HCT116 (cell line): Measurements from ENCODE around the gene RPS6KA2. TPM values are rescaled to one million over a fixed set of nuclear protein-coding genes. Genes with fewer than 3 reads are reported as not detected.

Experiments
- ATAC-seq: fragments of 200-7000 bp; cut with Tn5 transposase; 2 replicates; pipeline ENCODE4 v1.9.1; 2020; ENCODE audit warnings: mild to moderate bottlenecking, moderate library complexity
- BruUV-seq: library from RNA; stranded (reverse); fragments of 400-500 nt; replicated peaks from 2 replicates; lab custom pipeline; 2021; lab: Mats Ljungman, UMichigan
- CTCF ChIA-PET: fragments of 300-600 bp; sonication (Branson Sonifier 250); formaldehyde crosslinking; loops from one replicate; lab custom pipeline; 2021; ENCODE audit warnings: antibody characterized with exemption; lab: Charles Lee
- POLR2A ChIA-PET: fragments of 300-600, 350-600 bp; sonication (Branson Sonifier 250); formaldehyde crosslinking; loops from one replicate; lab custom pipeline; 2021; ENCODE audit warnings: antibody characterized with exemption; lab: Charles Lee
- RAD21 ChIA-PET, 2 experiments: fragments of 300-600 bp; sonication (Branson Sonifier 250); formaldehyde crosslinking; loops; one replicate each; lab custom pipeline; 2023; ENCODE audit warnings: low total read pairs in 2 of 2; ENCODE audit not compliant: uncharacterized antibody in 2 of 2, unreplicated experiment in 2 of 2, low non-redundant PET in 1 of 2; lab: Charles Lee
- DNase-seq: peaks from one replicate; pipeline ENCODE4 v3.0.0-alpha.2; 2010; ENCODE audit warnings: low read depth, low spot score
- H2AFZ ChIP-seq: fragments of 200-600 bp; shearing (Covaris generic), sonication (generic); 2 replicates; pipeline ENCODE4 v1.6.1; 2017; ENCODE audit warnings: low read depth, mixed run types, mixed read lengths, antibody characterized with exemption, low read length; ENCODE audit not compliant: poor library complexity, severe bottlenecking
- H3K27ac ChIP-seq: 2 replicates; pipeline ENCODE4 v1.5.1; 2012; ENCODE audit warnings: low read depth, low read length
- H3K27me3 ChIP-seq: fragments of 200-600 bp; sonication (generic); 2 replicates; pipeline ENCODE4 v1.6.1; 2016; ENCODE audit warnings: mixed run types, low read length, mixed read lengths; ENCODE audit not compliant: insufficient read depth
- H3K36me3 ChIP-seq, 2 experiments: fragments of 200-500 bp in 1 of 2; fragments of 200-600 bp in 1 of 2; sonication (Bioruptor generic) in 1 of 2; sonication (generic) in 1 of 2; 2 replicates each; pipeline versions ENCODE4 v1.5.1 to v1.6.1; 2014 to 2016; ENCODE audit warnings: low read length in 2 of 2, inconsistent platforms in 1 of 2, mixed read lengths in 1 of 2, mixed run types in 1 of 2; ENCODE audit not compliant: insufficient read depth in 2 of 2, control insufficient read depth in 1 of 2
- H3K4me1 ChIP-seq, 2 experiments: fragments of 200-600 bp in 1 of 2; sonication (generic) in 1 of 2; 2 replicates each; pipeline versions ENCODE4 v1.5.1 to v1.6.1; 2012 to 2017; ENCODE audit warnings: low read length in 2 of 2, inconsistent platforms in 1 of 2, mild to moderate bottlenecking in 1 of 2, mixed read lengths in 1 of 2, mixed run types in 1 of 2, moderate library complexity in 1 of 2; ENCODE audit not compliant: insufficient read depth in 2 of 2, control insufficient read depth in 1 of 2
- H3K4me2 ChIP-seq: fragments of 200-600 bp; sonication (generic); 2 replicates; pipeline ENCODE4 v1.6.1; 2017; ENCODE audit warnings: mixed run types, low read length, mixed read lengths
- H3K4me3 ChIP-seq, 2 experiments: fragments of 200-600 bp in 1 of 2; sonication (generic) in 1 of 2; replicated peaks in 1 of 2; 2 replicates each; pipeline ENCODE4 v1.5.1; 2011 to 2016; ENCODE audit warnings: low read length in 2 of 2, control low read depth in 1 of 2, low read depth in 1 of 2, mild to moderate bottlenecking in 1 of 2, mixed read lengths in 1 of 2, mixed run types in 1 of 2
- H3K79me2 ChIP-seq: fragments of 200-600 bp; sonication (generic); 2 replicates; pipeline ENCODE4 v1.6.1; 2017; ENCODE audit warnings: mild to moderate bottlenecking, mixed run types, low read length, moderate library complexity, mixed read lengths; ENCODE audit not compliant: insufficient read depth
- H3K9ac ChIP-seq: fragments of 200-600 bp; sonication (generic); 2 replicates; pipeline ENCODE4 v1.6.1; 2016; ENCODE audit warnings: low read length, mixed read lengths
- H3K9me2 ChIP-seq: fragments of 200-600 bp; sonication (generic), shearing (Covaris generic); 2 replicates; pipeline ENCODE4 v1.6.1; 2017; ENCODE audit warnings: mixed run types, mild to moderate bottlenecking, moderate library complexity; ENCODE audit not compliant: insufficient read depth
- H3K9me3 ChIP-seq, 2 experiments: fragments of 200-500 bp in 1 of 2; fragments of 200-600 bp in 1 of 2; sonication (Bioruptor generic) in 1 of 2; sonication (generic) in 1 of 2; 2 replicates each; pipeline ENCODE4 v1.6.1; 2014 to 2017; ENCODE audit warnings: low read length in 2 of 2, mixed read lengths in 2 of 2, inconsistent platforms in 1 of 2, low read depth in 1 of 2, mild to moderate bottlenecking in 1 of 2, mixed run types in 1 of 2, moderate library complexity in 1 of 2; ENCODE audit not compliant: control insufficient read depth in 1 of 2, insufficient read depth in 1 of 2
- H4K20me1 ChIP-seq: fragments of 200-600 bp; sonication (generic), shearing (Covaris generic); 2 replicates; pipeline ENCODE4 v1.6.1; 2017; ENCODE audit warnings: mixed run types, mild to moderate bottlenecking, moderate library complexity; ENCODE audit not compliant: insufficient read depth
- EGR1 ChIP-seq: IDR thresholded peaks from 2 replicates; pipeline ENCODE4 v1.6.1; 2012; ENCODE audit warnings: low read depth
- ELF1 ChIP-seq: IDR thresholded peaks from 2 replicates; pipeline ENCODE4 v1.6.1; 2012; ENCODE audit warnings: low read depth, borderline replicate concordance
- EZH2 ChIP-seq: fragments of 200-600 bp; sonication (generic); IDR thresholded peaks from 2 replicates; pipeline ENCODE4 v1.6.1; 2017; ENCODE audit warnings: antibody characterized with exemption, mixed run types
- POLR2AphosphoS5 ChIP-seq: IDR thresholded peaks from 2 replicates; pipeline ENCODE4 v1.6.1; 2011; ENCODE audit warnings: mild to moderate bottlenecking, low read depth, low read length, moderate library complexity
- SP1 ChIP-seq: IDR thresholded peaks from 2 replicates; pipeline ENCODE4 v1.6.1; 2012; ENCODE audit warnings: low read depth
- ZNF274 ChIP-seq: fragments of 200-500 bp; sonication (Bioruptor generic); IDR thresholded peaks from 2 replicates; pipeline ENCODE4 v1.6.1; 2014; ENCODE audit warnings: mild to moderate bottlenecking, low read depth, low read length, inconsistent platforms
- intact Hi-C: fragments of 100-400 bp; cut with micrococcal nuclease; formaldehyde crosslinking; loops from 2 replicates; pipeline ENCODE4 v1.10.0; 2022
- total RNA-seq: library from RNA; stranded (reverse); gene quantifications from one replicate; pipeline ENCODE4 v1.2.1, GENCODE V29; 2021; ENCODE audit not compliant: unreplicated experiment
- TF ChIP-seq, protein P1 (sequence below): IDR thresholded peaks from 2 replicates; pipeline ENCODE4 v1.6.1; 2011; ENCODE audit warnings: mild to moderate bottlenecking, low read length, moderate library complexity; ENCODE audit not compliant: insufficient replicate concordance; ENCODE audit errors: extremely low read depth
- TF ChIP-seq, protein P2 (sequence below), 3 experiments: fragments of 200-600 bp in 1 of 3; sonication (generic) in 1 of 3; IDR thresholded peaks in 2 of 3; conservative IDR thresholded peaks in 1 of 3; 2 replicates each; pipeline ENCODE4 v1.5.1; 2012 to 2017; ENCODE audit warnings: low read depth in 2 of 3, low read length in 2 of 3, antibody characterized with exemption in 1 of 3, borderline replicate concordance in 1 of 3, control low read depth in 1 of 3, mild to moderate bottlenecking in 1 of 3, mixed read lengths in 1 of 3, mixed run types in 1 of 3, moderate library complexity in 1 of 3; ENCODE audit not compliant: insufficient read depth in 1 of 3

The RPS6KA2 gene
- total RNA-seq, 1 experiment from 2014 or later: 8.5 TPM

DNA sequence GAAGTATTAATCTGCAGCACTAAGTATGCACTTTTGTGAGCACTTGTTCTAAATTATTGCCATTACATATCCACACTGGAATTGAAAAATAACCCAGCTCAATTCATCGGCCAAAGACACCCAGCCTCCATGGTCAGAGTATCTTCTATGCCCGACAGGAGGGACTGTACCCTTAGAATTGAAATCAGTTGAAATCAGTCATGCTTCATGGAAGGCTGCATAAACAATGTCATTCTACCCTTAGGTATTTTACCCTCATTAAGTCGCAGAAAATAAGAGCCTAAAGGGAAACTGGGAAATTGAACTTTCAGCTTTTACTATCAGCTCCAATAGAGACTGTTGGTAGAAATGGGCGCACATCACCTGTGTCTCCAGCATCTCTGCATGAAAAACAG, 37.7 kb downstream of the RPS6KA2 start:
- TF ChIP-seq ELF1 (no peak), EGR1 (no peak), POLR2AphosphoS5 (no peak), ZNF274 (no peak), SP1 (no peak), EZH2 (no peak)
- TF ChIP-seq, protein P1, sequence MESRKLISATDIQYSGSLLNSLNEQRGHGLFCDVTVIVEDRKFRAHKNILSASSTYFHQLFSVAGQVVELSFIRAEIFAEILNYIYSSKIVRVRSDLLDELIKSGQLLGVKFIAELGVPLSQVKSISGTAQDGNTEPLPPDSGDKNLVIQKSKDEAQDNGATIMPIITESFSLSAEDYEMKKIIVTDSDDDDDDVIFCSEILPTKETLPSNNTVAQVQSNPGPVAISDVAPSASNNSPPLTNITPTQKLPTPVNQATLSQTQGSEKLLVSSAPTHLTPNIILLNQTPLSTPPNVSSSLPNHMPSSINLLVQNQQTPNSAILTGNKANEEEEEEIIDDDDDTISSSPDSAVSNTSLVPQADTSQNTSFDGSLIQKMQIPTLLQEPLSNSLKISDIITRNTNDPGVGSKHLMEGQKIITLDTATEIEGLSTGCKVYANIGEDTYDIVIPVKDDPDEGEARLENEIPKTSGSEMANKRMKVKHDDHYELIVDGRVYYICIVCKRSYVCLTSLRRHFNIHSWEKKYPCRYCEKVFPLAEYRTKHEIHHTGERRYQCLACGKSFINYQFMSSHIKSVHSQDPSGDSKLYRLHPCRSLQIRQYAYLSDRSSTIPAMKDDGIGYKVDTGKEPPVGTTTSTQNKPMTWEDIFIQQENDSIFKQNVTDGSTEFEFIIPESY: no peak
- TF ChIP-seq, protein P2, sequence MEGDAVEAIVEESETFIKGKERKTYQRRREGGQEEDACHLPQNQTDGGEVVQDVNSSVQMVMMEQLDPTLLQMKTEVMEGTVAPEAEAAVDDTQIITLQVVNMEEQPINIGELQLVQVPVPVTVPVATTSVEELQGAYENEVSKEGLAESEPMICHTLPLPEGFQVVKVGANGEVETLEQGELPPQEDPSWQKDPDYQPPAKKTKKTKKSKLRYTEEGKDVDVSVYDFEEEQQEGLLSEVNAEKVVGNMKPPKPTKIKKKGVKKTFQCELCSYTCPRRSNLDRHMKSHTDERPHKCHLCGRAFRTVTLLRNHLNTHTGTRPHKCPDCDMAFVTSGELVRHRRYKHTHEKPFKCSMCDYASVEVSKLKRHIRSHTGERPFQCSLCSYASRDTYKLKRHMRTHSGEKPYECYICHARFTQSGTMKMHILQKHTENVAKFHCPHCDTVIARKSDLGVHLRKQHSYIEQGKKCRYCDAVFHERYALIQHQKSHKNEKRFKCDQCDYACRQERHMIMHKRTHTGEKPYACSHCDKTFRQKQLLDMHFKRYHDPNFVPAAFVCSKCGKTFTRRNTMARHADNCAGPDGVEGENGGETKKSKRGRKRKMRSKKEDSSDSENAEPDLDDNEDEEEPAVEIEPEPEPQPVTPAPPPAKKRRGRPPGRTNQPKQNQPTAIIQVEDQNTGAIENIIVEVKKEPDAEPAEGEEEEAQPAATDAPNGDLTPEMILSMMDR (IDR thresholded peaks at IDR 0.05 in 2 of 3, conservative IDR thresholded peaks at IDR 0.05 in 1 of 3; ENCODE audit: borderline replicate concordance in 1 of 3, insufficient read depth in 1 of 3, low read depth in 2 of 3, low read length in 2 of 3): no peak
- intact Hi-C loops: no loop called here
- Histone ChIP-seq H2AFZ (no peak overlapping the region), H3K4me2 (peak overlapping the region; percentile 37; the same call in 1 of the 2 replicates), H3K9ac (no peak overlapping the region), H3K4me3 (no peak overlapping the region), H3K36me3 (no peaks in the 10 kb centered on the region), H4K20me1 (no peaks in the 10 kb centered on the region), H3K27ac (no peak overlapping the region), H3K27me3 (no peaks in the 10 kb centered on the region), H3K9me2 (no peaks in the 10 kb centered on the region), H3K9me3 (no peaks in the 10 kb centered on the region), H3K4me1 (peaks cover 0 to 10% of the 10 kb centered on the region in 2 experiments; a peak in 2 of 4 replicates), H3K79me2 (no peaks in the 10 kb centered on the region)
- ChIA-PET POLR2A (no interaction called here), CTCF (no interaction called here), RAD21 (no interaction called here)
- no TSS peak for BruUV-seq
- DNase-seq (no peak), ATAC-seq (no peak)
